HG03060 (cell line): ENCODE data around the gene TSPAN5.
"Not testable (repeated sequence)": the region's sequence is repeated elsewhere in the genome, so short reads cannot be mapped to it uniquely, and the experiment has no call there.

ENCODE experiments used
- ATAC-seq: cut with Tn5 transposase; IDR thresholded peaks from one replicate; pipeline ENCODE4 v1.9.1; 2021; ENCODE audit warnings: low read depth, moderate number of reproducible peaks; ENCODE audit not compliant: unreplicated experiment

Gene TSPAN5

DNA sequence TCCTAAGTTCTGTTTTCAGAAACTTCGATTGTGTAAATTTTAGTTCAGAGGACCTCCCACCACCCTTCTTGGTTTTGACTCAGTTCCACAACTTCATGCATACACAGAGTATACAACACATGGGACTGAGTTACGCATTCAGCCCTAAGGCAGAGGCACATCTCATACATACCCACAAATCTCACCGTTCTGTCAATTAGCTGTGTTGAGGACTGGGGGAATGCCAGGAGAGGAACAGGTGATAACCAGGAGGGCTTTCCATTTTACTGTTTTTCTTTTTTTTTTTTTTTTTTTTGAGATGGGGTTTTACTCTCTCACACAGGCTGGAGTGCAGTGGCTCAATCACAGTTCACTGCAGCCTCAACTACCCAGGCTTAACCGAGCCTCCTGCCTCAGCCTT, 150.2 kb downstream of the TSPAN5 start:
- ATAC-seq = no peak

DNA sequence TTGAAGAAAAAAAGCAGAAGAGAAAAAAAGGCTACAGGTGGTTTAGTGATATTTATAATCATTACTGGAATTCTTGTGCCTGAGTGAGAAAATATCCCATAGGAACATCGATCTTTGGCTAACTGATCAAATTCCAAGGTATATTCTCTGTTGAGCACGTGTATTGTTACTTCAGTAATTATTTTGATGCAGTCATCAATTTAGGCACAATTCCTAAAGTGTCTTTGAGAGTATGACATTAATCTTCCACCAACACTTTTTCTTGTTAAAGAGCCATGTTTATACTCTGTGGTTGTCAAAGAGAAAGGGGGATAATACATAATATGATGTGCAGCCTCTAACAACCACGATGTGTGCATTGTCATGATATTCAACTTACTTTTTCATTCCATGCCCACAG, 151.1 kb downstream of the TSPAN5 start:
- ATAC-seq = no peak

DNA sequence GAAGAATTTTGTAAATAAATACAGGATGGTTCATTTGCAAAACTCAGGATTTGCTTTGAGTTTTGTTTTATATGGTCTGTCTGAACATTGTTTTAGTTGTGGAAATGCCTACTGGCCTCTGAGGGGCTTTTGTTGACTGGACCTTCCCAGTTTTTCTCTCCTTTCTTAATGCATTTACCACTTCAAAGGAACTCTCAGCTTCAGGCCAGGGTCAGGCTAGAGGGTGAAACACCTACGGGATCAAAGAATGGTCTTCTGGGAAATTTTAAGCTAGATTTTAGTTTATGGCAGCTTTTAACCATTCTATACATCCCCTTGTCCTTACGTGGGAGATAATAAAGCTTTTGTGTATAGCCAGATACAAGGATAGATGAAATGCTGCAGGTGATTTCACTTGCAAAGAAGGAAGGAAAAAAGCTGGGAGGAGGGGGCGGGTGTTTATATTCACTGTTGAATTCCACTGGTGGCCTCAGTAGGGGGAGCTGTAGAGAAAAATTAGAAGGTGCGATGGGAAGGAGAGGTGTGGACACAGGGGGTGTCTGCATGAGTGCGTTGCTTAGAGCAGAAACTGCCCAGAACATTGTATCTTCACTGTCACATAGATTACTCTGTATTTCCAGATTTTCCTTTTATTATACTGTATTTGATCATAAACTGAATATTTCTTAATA, 151.8 kb downstream of the TSPAN5 start:
- no peak for ATAC-seq

DNA sequence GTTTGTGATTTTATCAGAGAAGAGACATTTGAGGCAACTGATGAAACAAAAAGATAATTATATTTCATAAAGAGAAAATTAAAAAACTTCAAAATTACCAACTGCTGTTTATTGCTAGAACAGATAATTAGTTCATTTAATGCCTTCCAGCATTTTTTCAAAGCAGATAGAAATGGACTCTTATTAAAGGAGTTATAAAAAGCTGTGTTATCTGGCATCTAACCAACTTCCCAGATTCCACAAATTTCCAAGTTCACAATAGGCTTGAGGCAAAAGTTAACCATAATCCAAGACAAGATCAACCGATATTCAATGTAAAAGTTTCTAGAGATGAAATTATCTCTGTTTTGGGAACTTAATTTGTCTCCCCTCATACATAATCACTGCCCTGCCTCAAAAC, 152.4 kb downstream of the TSPAN5 start:
- ATAC-seq = no peak

DNA sequence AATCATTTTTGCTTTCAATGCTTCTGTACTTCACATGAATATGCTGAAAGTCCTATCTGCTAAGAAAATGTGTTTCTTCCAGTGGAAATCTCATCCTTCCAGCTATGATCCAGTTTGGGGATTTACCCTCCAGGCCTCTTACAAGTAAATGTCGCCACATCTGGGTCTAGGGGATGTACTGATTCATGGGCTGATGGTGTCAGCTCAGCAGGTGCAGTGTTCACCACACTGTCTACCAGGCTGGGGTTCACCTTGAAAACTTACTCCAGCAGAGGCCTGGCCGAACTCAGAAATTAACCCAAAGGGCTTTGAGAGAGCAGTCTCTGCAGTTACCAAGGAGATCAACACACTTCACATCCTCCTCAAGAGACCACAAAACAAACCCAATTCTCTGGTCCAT, 154.3 kb downstream of the TSPAN5 start:
- no peak for ATAC-seq

DNA sequence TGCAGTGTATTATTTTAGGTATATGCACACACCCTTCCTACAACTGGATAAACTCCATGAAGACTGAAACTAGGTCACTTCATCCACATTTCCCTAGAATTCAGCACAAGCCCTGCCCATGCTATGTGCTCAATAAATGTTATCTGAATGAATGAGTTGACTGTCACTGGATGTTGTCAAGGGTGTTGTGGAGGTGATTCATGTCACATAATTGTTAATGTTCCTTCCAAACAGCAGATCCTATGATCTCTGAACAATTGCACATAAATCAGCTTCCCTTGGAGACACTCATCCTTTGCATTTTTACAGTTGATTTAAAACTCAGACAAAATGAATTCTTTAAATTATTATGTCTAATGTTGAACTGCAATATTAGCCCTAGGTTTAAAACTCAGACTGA, 154.7 kb downstream of the TSPAN5 start:
- no peak for ATAC-seq

DNA sequence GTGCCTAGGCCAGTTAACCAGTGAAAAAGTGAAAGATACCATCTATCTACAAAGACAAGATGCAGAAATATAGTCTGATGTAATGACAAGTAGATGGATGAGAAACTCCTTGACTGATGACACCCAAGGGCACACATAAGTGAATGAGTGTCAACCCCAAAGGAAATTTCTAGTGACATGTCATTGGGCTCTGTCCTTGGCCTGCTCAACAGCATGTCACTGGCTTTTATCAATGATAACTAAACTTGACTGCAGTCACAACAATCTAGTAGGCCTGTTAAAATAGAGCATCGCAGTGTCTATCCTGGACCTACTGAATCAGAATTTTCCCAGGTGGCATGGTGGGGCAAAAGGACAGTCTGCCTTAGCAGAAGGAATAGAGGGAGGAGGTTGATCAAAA, 155.8 kb downstream of the TSPAN5 start:
- no peak for ATAC-seq

DNA sequence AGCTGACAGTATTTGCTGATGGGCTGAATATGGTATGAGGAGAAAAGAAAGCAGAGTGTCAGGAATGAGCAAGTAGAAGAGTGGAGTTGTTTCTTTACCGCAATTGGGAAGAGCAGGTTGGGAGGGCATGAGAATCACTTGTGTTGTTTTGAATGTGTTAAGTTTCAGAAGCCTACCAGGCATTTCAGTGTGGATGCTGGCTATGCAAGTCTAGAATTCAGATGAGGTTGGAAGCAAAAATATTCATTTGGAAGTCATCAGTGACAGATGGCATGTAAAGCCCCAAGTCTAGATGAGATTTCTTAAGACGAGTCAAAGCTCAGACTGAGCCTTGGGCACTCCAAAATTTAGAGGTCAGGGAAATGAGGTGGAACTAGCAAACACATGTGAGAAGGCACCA, 156.4 kb downstream of the TSPAN5 start:
- no peak for ATAC-seq

DNA sequence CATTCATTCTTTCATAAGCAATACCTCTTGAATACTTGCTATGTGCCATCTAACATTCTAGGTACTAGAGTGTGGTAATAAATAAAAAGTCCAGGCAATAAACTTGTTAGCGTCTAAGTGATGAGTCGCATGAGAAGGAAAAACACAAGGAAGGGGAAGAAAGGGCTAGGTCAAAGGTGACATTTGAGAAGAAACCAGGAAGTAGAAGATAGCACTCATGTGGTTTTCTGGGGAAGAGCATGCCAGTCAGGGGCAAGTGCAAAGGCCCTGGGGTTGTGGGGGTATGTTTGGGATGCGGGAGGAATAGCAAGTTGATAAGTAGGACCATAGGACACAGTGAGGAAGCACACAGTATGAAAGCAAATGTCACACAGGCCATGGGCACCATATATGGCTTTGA, 157.0 kb downstream of the TSPAN5 start:
- no peak for ATAC-seq

DNA sequence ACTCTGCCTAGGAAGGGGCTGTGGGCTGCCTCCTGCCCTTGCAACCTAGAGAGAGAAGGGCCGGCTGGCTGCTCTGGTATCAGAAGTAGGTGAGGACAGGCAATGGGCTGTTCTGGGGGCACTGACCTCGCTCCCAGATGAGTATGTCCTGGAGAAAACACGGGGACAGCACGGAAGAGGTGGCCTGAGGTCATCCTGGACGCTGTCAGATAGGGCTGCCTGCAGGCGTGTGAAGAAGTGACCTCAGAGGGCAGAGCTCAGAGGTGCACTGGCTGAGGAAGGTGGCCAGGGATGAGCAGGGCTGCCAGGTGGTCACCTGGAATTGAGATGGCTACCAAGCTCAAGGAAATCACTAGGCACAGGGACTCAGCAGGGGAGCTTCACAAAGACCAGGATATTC, 159.6 kb downstream of the TSPAN5 start:
- no peak for ATAC-seq

DNA sequence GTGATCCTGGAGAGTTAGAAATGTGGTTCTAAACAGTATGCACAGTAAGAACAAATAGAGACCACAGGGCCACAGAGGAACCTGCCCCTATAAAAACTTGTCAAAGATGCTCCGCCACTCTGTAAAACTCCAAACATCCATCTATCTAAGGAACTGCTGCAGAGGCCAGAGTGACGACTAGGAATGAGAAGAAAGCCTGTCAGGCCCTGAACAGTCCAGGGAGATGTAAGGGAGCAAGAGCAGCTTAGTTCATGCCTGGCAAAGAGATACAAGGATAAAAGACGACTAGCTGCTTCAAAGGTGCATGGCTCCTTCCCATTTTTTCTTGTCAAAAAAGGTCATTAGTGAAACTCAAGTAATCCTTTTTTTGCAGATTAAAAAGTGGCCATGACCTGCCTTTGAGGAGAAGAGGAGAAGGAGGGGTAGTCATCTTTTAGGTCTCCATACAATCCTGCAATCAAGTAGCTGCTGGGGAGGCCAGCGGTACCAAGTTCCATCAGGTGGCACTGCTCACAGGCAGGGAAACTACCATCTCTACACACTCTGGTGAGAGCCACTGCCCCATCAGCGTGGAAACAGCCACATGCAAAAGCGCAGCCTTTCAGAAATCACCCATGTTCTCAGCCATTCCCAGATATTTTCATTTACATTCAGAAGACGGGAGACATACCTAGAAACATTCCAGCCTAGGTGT, 162.1 kb downstream of the TSPAN5 start:
- ATAC-seq = no peak

DNA sequence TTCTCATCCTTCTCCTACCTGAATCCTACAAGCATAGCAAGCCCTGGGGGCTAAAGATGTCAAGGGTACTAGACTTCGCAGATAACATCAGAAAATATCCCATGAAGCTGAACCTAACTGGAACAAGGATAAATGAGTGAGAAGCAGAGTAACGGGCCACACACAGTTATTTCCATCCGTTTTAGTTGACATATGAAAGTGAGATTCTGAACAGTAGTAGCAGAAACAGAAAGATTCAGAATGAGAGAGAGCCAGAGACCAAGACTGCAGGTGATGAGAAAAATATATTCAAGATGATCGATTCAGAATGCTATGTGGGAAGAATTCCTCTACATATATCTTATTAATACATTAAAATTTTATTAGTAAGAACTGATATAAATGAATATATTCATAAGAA, 165.1 kb downstream of the TSPAN5 start:
- peak; percentile 62 for ATAC-seq

DNA sequence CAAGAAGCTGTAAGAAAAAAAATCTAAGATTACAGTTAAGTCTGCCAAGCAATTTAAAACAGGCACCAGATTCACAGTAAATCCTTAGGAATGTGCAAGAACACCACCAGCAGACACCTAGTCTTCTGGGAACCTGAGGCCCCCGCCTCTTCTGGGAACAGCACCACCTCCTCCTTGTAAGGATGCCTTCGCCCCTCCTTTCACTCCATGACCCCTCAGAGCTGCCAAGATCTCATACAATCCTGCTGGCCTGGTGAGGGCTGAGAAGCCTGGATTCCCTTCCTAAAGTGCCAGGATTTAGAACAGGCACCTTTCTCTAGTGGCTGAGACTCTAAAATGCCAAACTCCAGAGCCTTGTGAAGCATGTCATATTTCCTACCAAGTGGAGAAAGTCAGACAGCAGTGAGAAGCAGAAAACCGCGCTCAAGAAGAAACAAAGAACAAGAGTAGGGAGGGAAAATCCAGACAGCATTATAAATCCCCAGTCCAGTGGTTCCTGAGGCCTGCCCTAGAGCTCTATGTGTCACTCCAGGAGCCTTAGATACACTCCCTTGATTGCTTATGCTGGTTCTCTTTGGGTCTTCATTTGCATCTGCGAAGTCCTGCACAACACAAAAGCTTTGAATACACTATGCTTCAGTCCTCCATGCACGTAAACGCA, 166.4 kb downstream of the TSPAN5 start:
- no peak for ATAC-seq

DNA sequence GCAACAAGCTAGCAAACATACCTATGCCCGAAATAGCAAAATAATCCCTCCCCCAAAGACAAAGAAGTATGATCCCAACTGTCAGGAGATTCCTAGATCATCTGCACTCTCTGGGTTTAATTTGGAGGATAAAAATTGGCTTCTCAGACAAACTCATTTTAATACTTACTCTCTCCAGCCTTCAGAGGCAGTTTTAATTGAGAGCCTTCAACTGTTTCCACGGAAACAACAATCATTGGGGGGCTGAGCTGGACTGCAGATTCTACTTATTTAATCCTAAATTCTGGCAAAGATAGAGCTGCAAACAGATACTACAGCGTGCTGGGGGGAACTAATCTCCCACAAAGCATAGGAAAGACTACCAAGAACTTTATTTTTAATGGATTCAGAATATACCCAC, 168.2 kb downstream of the TSPAN5 start:
- ATAC-seq = no peak

DNA sequence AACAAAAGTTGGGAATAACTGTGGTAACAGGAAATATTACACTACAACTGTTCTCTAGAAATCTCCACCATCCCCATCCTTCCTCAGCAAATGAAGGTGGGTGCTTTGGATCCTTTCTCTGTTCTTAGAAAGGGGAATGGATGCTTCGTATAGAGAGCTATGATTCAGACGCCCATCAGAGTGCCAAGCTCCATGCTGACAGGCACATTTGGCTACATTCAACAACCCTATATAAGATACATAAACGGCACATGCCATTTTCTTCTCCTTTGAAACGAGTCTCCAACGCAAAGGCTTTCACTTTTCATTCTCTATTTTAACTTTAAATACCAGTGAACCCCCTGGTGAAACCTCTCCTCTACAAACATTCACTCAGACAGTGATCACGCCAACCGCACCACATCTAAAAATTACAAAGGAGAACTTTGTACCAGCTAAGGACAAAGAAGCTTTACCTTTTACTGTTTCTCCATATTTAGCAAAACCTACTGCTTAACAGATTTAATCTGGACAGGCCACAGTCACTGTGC, 172.5 kb downstream of the TSPAN5 start:
- ATAC-seq = no peak

DNA sequence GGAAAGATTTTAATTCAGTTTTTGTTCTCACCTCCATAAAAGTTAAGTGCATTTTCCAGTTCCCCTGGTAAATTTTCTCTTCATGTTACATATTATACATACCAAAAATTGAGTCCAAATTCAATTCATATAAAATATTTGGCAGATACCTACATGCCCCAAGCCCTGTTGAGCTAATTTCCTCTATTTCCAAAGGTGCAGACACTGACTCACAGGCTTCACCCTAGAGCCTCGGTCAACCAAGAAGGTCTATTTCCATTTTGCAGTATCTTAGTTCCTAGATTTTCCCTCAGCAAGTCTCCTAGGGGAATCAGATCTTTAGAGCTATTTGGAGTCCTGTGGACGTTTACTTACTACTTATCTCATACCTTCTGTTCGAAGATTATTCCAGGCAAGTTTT, 174.4 kb downstream of the TSPAN5 start:
- no peak for ATAC-seq

DNA sequence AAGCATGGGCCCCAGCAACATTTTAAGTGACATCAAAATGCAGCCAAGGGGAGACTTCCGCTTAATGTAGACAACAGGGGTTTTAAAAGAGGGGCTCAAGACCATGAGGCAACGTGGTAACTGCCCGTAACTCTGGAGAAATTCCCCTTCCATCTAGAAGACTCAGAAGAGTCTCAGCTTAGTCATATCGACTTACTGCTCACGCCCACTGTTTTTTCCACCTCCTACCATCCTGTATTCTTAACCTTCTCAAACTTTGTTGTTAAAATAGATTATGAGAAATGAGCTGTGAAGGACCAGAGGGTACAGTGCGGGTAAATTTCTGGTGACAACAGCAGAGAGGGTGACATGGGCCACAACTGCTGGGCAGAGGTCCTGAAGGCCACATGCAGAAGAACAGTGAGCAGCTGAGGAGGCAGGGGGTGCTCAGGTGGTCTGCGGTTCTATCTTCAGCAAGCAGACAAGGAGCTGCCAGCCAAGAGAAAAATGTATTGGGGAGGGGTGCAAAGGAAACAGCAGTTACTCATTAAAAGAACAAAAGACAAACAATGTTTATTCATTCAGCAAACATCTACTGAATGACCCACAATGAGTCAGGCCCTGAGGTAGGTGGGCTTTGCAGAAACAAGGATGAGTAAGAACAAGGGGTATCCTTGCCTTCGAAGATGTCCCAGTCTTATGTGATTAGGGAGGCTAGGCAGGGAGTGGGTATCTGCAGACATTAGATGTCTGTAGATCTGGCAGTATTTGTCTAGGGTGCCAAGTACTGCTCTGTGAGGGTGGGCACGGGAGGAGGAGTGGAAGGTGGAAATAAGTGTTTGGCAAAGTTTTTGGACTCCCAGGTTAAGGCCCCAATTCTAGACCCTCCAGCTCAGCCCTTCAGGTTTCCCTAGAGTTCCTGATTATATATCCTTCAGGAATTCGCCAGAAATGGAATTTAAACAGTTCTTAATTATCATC, 175.3 kb downstream of the TSPAN5 start:
- peak; percentile 92 for ATAC-seq

DNA sequence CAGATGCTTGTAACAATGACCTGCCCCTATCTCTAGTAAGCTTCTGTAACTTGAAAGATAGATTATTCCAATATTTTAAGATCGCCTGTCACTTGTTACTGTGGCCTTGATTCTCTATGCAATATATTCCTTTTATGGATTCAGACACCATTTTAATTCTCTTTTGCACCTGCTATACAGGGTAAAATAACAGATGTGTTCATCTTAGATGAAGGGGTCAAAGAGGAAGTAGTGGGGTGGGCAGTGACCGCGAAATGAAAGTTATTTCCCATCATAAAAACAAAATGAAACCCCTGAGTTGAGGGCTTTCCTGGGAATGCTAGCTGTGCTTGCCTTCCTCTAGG, 175.9 kb downstream of the TSPAN5 start:
- ATAC-seq = no peak

DNA sequence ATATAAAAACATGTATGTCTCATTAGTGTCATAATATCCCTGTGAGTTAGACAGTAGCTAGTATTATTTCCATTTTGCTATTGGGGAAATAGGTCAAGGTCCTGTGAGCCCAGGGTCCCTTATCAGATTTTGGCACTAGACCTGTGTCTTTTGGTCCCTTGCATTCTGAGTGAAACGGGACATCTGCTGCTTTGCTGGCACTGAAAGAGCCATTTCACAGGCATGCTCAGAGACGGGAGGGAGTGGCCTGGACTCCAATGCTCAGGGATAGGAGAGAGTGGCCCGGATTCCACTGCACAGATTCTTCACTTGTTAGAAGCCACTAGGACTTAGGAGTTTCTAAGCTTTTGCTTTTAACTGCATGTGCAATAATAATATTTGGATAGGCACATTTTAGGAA, 177.2 kb downstream of the TSPAN5 start:
- no peak for ATAC-seq

DNA sequence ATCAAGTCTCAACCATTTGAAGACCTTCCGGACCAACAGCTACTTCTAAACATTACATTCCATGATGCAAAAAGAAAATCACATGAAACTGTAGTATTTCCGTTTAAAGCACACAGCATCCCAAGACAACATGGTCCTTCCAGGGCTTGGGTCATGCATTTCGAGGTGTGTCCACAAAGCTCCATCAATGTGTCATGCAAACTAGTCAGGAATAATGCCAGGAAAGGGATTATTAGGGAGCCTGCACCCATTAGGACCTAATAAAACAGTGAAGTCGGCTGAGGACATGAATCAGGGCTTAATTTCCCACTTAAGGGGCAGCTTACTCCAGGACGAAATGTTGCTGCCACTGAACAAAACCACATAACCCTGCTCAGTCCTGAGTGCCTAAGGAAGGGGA, 177.9 kb downstream of the TSPAN5 start:
- no peak for ATAC-seq

DNA sequence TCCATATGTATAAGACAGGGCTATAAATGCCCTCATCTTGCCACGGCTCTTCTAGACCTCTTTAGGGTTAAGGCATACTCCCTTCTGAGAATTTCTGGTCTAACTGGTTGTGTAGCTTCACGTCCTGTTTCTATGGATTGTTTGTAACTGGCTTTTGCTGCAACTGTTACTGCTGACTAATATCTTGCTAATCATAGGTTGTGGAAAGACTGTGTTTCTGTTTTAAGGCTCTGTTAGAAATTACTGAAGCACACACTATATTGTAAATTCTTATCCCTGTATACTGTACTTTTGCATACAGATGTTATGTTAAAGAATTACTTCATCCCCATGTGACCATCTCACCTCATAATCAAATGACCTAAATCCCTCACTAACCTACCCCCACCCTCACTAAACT, 178.8 kb downstream of the TSPAN5 start:
- ATAC-seq = not testable (repeated sequence)
